ENCODE data around the gene CELSR1. TPM values are rescaled to one million over a fixed set of nuclear protein-coding genes. Genes with fewer than 3 reads are reported as not detected.

The CELSR1 gene
- total and polyA plus RNA-seq, 8 donors: 0.75 to 3.2 (median 1.2) TPM

GRCh38 chr22:46421267-46421666 lies 116.2 kb downstream of the CELSR1 start:
- FAIRE-seq: no peak
- WGBS, 2 donors: 77 to 84% methylated on average over 11 of the region's 11 CpGs
- no peak for TF ChIP-seq CTCF (IDR thresholded peaks at IDR 0.05)
- no peak overlapping the region for H3K4me3 ChIP-seq
- H3K27ac ChIP-seq: no peak overlapping the region
- no peaks in the 10 kb centered on the region for H3K27me3 ChIP-seq
- H3K4me1 ChIP-seq: no peaks in the 10 kb centered on the region
- DNase-seq: peak in 2 of 6 donors; percentile 47 to 49
- intact Hi-C loops (cut with DNase I): no loop called here
- ATAC-seq: no peak
- H3K9me3 ChIP-seq: no peaks in the 10 kb centered on the region
- no peaks in the 10 kb centered on the region for H3K36me3 ChIP-seq

GRCh38 chr22:46419754-46420571 lies 117.5 kb downstream of the CELSR1 start:
- H3K9me3 ChIP-seq: no peaks in the 10 kb centered on the region
- peak in 1 of 6 donors; percentile 6 for DNase-seq
- intact Hi-C loops (cut with DNase I): no loop called here
- H3K36me3 ChIP-seq: no peaks in the 10 kb centered on the region
- H3K4me1 ChIP-seq: no peaks in the 10 kb centered on the region
- no peak for TF ChIP-seq CTCF (IDR thresholded peaks at IDR 0.05)
- no peak overlapping the region for H3K27ac ChIP-seq
- no peaks in the 10 kb centered on the region for H3K27me3 ChIP-seq
- no peak for FAIRE-seq
- H3K4me3 ChIP-seq: no peak overlapping the region
- 75 to 88% methylated on average over 27 of the region's 27 CpGs for WGBS, 2 donors
- ATAC-seq: no peak

DNA sequence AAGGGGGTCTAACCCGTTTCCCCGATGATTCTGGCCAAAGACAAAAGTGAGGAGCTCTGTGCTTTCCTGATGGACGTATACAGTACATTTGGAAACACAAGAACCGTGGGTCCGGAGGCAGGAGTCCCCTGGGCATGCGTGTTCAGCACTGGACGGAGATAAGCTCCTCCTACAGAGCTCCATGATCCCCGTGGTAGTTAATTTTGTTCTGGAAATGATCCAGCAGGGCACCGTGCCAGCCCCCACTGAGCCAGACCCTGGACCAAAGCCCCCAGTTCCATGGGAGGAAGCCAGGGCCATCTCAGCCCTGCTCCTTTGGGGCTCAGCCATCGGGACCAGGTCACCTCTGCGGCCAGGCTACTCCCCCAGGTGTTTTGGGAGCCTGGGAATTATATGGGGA lies 118.6 kb downstream of the CELSR1 start:
- Histone ChIP-seq H3K4me1 (no peaks in the 10 kb centered on the region), H3K9me3 (no peaks in the 10 kb centered on the region), H3K27ac (no peak overlapping the region), H3K36me3 (no peaks in the 10 kb centered on the region), H3K27me3 (no peaks in the 10 kb centered on the region), H3K4me3 (no peak overlapping the region)
- DNase-seq (peak in 1 of 6 donors; percentile 31), FAIRE-seq (no peak), ATAC-seq (no peak)
- no peak for TF ChIP-seq CTCF (IDR thresholded peaks at IDR 0.05)
- WGBS, 2 donors: 51 to 56% methylated on average over 11 of the region's 11 CpGs
- intact Hi-C loops (cut with DNase I): no loop called here

GRCh38 chr22:46417769-46418168 lies 119.7 kb downstream of the CELSR1 start:
- Histone ChIP-seq H3K9me3 (no peaks in the 10 kb centered on the region), H3K4me3 (no peak overlapping the region), H3K36me3 (no peaks in the 10 kb centered on the region), H3K27me3 (no peaks in the 10 kb centered on the region), H3K27ac (no peak overlapping the region), H3K4me1 (no peaks in the 10 kb centered on the region)
- intact Hi-C loops (cut with DNase I): no loop called here
- TF ChIP-seq CTCF (IDR thresholded peaks at IDR 0.05): no peak
- DNase-seq (peak in 1 of 6 donors; percentile 13), FAIRE-seq (no peak), ATAC-seq (no peak)
- WGBS, 2 donors: 51 to 69% methylated on average over 7 of the region's 7 CpGs

- Histone ChIP-seq H3K4me1 (no peaks in the 10 kb centered on the region), H3K27ac (no peak overlapping the region), H3K27me3 (no peaks in the 10 kb centered on the region), H3K9me3 (no peaks in the 10 kb centered on the region), H3K4me3 (no peak overlapping the region), H3K36me3 (no peaks in the 10 kb centered on the region)
- DNase-seq (peak in 1 of 6 donors; percentile 32), ATAC-seq (no peak), FAIRE-seq (no peak)
- TF ChIP-seq CTCF (IDR thresholded peaks at IDR 0.05): no peak
- 60 to 65% methylated on average over 24 of the region's 24 CpGs for WGBS, 2 donors
- intact Hi-C loops (cut with DNase I): no loop called here
These were observed 120.4 kb downstream of the CELSR1 start for GRCh38 chr22:46416891-46417580.

Measured in pancreas (tissue), 10 donors.